DMS79 treated with DMSO at 0.1 percent for 48 hours (cell line): Measurements from ENCODE around the gene SPRR2B.
"Not testable (repeated sequence)": the region's sequence is repeated elsewhere in the genome, so short reads cannot be mapped to it uniquely, and the experiment has no call there.

ENCODE experiments used
- DNase-seq: peaks from one replicate; lab custom pipeline; 2025; lab: John Stamatoyannopoulos, UW

SPRR2B gene

DNA sequence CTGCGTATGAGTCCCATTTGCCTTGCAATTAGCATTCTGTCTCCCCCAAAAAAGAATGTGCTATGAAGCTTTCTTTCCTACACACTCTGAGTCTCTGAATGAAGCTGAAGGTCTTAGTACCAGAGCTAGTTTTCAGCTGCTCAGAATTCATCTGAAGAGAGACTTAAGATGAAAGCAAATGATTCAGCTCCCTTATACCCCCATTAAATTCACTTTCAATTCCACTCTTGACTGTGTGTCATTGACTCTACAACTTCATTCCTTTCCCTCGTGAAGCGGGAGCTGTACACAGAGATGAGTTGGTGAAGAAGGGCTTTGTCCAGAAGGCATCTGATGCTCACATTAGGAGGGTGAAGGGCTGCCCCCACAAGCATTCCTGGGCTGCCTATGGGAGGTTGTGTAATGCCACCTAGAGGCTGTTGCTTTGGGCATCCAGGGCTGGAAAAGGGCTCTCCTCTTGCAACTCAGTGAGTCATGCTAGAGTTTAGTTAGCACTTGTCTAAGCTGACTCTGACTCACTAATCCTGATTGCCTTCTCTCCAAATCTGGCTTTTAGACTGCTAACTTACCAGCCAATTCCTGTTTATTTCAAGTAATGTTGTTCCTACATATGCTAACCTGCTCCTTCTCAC, 38.6 kb downstream of the SPRR2B start:
- peak; percentile 30 for DNase-seq

GRCh38 chr1:153032073-153032472, 39.3 kb downstream of the SPRR2B start:
- DNase-seq = peak; percentile 83

- no peak for DNase-seq
Measured at GRCh38 chr1:153030895-153031294, 40.5 kb downstream of the SPRR2B start, which contains the start of gene SPRR1B. SPRR1B (plus strand) TSS chr1:153031203; CDS start chr1:153032346, 1,143 bp downstream.

DNA sequence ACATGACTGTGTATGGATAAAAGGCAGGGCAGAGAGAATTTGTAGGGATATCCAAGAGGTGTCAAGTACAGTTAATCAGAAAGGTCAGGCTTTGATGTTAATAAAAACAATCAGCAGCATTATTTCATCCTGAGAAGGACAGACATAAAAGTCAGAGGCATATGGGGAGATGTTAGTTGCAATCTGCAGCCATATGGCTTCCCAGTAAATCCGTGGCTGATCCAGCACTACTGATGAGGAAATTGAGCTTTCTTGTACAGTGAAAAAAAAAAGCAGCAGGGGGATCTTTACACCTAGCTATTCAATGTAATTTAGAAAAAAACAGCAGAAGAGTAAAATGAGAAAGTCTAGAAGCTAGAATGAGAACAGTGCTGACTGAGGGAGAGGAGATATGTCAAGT, 42.6 kb downstream of the SPRR2B start:
- no peak for DNase-seq

DNA sequence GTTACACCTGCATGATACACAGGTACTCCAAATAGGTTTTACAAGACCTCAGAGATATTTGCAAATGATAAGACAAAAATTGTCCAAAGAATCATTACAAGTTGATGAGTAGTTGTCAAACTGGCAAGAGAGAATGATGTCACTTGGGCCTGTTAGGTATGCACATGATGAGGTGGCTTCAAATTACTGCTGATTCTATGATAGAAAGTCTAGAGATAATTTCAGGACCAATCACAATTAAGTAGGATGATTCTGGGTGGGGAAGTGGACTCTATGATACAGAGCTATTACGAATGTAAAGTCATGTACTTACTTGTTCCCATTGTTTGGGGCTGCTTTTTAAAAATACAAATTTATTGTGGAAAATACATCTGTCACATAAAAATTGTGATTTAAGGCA, 45.6 kb downstream of the SPRR2B start:
- DNase-seq = no peak

DNA sequence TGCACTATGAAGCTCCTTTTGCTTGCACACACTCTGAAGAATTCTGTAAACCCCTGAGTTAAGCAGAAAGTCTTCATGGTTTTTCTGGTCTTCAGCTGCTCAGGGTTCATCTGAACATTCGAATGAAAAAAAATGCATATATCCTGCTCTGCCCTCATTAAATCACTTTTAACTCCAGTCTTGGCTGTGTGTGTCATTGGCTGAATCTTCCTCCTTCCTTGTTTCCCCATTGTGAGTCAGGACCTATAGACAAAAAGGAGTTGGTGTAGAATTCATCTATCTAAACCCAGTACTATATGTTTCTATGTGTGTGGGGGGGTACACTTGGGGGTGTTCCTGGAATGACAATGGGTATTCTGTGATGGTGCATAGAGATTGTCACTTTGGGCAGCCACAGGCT, 47.0 kb downstream of the SPRR2B start:
- DNase-seq = no peak

DNA sequence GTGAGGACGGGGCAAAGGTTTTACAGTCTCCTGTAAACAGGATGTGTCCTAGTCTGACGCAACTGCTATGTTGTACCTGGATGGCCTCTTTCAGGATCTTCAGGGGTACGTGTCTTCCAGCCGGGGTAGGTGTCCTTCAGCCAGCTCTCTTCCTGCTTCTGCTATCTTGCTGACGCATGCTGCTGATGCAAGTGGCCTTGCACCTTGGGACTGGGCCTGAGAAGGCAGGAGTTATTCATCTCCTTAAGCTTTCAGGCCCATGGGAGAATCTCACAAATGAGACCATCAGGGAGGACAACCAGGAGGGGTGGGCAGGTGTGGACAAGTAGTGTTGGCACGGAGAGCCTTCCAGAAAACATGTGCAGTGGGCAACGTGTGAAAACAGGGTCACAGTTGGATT, 48.3 kb downstream of the SPRR2B start:
- no peak for DNase-seq

GRCh38 chr1:153022340-153022739, 49.1 kb downstream of the SPRR2B start:
- DNase-seq = not testable (repeated sequence)

DNA sequence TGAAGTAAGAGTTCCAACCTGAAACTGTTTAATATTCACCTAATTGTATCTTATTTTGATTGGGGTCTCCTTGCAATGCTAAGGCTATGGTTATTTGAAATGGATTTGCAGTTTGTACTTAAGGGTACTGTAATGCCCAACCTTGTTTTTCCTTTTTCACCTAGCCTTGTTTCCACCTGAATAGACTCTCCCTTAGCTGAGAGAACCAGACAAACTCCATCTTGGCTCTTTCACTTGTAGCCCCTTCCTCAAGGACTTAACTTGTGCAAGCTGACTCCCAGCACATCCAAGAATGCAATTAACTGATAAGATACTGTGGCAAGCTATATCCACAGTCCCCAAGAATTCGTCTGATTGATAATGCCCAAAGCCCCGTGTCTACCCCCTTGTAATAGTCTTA, 49.6 kb downstream of the SPRR2B start:
- DNase-seq = not testable (repeated sequence)
